Endothelial cell (in vitro differentiated cells): ENCODE results near the gene OR6X1. TPM values are rescaled to one million over a fixed set of nuclear protein-coding genes. Genes with fewer than 3 reads are reported as not detected.

ENCODE experiments used
- DNase-seq: peaks from one replicate; pipeline ENCODE4 v3.0.0; 2021; ENCODE audit warnings: low spot score
- H3K27ac Mint-ChIP-seq: one replicate; pipeline ENCODE4 v1.8.0; 2021; ENCODE audit warnings: mixed read lengths, inconsistent platforms; ENCODE audit not compliant: unreplicated experiment
- H3K27me3 Mint-ChIP-seq: one replicate; pipeline ENCODE4 v1.8.0; 2021; ENCODE audit warnings: mild to moderate bottlenecking, moderate library complexity, mixed read lengths, inconsistent platforms; ENCODE audit not compliant: unreplicated experiment
- H3K36me3 Mint-ChIP-seq: one replicate; pipeline ENCODE4 v1.8.0; 2021; ENCODE audit warnings: mild to moderate bottlenecking, low read depth, mixed read lengths, inconsistent platforms; ENCODE audit not compliant: unreplicated experiment
- H3K4me1 Mint-ChIP-seq: one replicate; pipeline ENCODE4 v1.8.0; 2021; ENCODE audit warnings: mild to moderate bottlenecking, mixed read lengths, inconsistent platforms; ENCODE audit not compliant: unreplicated experiment
- H3K4me3 Mint-ChIP-seq: one replicate; pipeline ENCODE4 v1.8.0; 2021; ENCODE audit warnings: mild to moderate bottlenecking, mixed read lengths, inconsistent platforms; ENCODE audit not compliant: unreplicated experiment
- H3K9me3 Mint-ChIP-seq: one replicate; pipeline ENCODE4 v1.8.0; 2021; ENCODE audit warnings: mixed read lengths, inconsistent platforms; ENCODE audit not compliant: unreplicated experiment
- CTCF ChIP-seq: fragments of 200-600 bp; sonication (generic); IDR thresholded peaks from one replicate; pipeline ENCODE4 v1.5.0; 2021; ENCODE audit warnings: antibody characterized with exemption; ENCODE audit not compliant: unreplicated experiment
- total RNA-seq: library from RNA; stranded (reverse); fragmentation: NEBNext Ultra II Directional; extraction: Animal tissue kit (Norgen Biotek cat#: 25700); gene quantifications from one replicate; pipeline ENCODE4 v1.2.1, GENCODE V29; 2021; ENCODE audit not compliant: unreplicated experiment

The OR6X1 gene
- total RNA-seq, 1 donor from 2014 or later, result not detected

- Mint-ChIP-seq H3K4me3 (peak overlapping the region; percentile 99), H3K27ac (peak overlapping the region; percentile 96), H3K4me1 (peaks cover 22% of the 10 kb centered on the region), H3K36me3 (peaks cover 26% of the 10 kb centered on the region), H3K27me3 (peaks cover 2% of the 10 kb centered on the region), H3K9me3 (no peaks in the 10 kb centered on the region)
- TF ChIP-seq CTCF, result no peak
- no peak for DNase-seq
These were observed 13.5 kb downstream of the OR6X1 start for GRCh38 chr11:123740787-123741158.

- Mint-ChIP-seq H3K9me3 (no peaks in the 10 kb centered on the region), H3K4me1 (peaks cover 26% of the 10 kb centered on the region), H3K27me3 (peaks cover 3% of the 10 kb centered on the region), H3K36me3 (peaks cover 32% of the 10 kb centered on the region), H3K4me3 (no peak overlapping the region), H3K27ac (no peak overlapping the region)
- DNase-seq, result no peak
- TF ChIP-seq CTCF, result no peak
These were observed 15.9 kb downstream of the OR6X1 start for GRCh38 chr11:123738374-123738773.

- peaks cover 2% of the 10 kb centered on the region for H3K27me3 Mint-ChIP-seq
- H3K4me1 Mint-ChIP-seq, result peaks cover 16% of the 10 kb centered on the region
- no peaks in the 10 kb centered on the region for H3K9me3 Mint-ChIP-seq
- H3K4me3 Mint-ChIP-seq, result no peak overlapping the region
- DNase-seq, result no peak
- no peak for TF ChIP-seq CTCF
- peaks cover 32% of the 10 kb centered on the region for H3K36me3 Mint-ChIP-seq
- no peak overlapping the region for H3K27ac Mint-ChIP-seq
These were observed 17.5 kb downstream of the OR6X1 start for GRCh38 chr11:123736769-123737168.

- H3K36me3 Mint-ChIP-seq, result peaks cover 55% of the 10 kb centered on the region
- H3K27me3 Mint-ChIP-seq, result peaks cover 2% of the 10 kb centered on the region
- H3K4me1 Mint-ChIP-seq, result peaks cover 5% of the 10 kb centered on the region
- H3K27ac Mint-ChIP-seq, result no peak overlapping the region
- no peak for TF ChIP-seq CTCF
- no peak overlapping the region for H3K4me3 Mint-ChIP-seq
- H3K9me3 Mint-ChIP-seq, result no peaks in the 10 kb centered on the region
- DNase-seq, result no peak
These were observed 24.7 kb downstream of the OR6X1 start for GRCh38 chr11:123729602-123730001.

GRCh38 chr11:123725995-123726655 lies 28.2 kb downstream of the OR6X1 start:
- peaks cover 2% of the 10 kb centered on the region for H3K27me3 Mint-ChIP-seq
- H3K4me3 Mint-ChIP-seq, result peak overlapping the region; percentile 71
- no peak overlapping the region for H3K27ac Mint-ChIP-seq
- no peak for TF ChIP-seq CTCF
- peaks cover 53% of the 10 kb centered on the region for H3K36me3 Mint-ChIP-seq
- DNase-seq, result no peak
- H3K4me1 Mint-ChIP-seq, result no peaks in the 10 kb centered on the region
- H3K9me3 Mint-ChIP-seq, result no peaks in the 10 kb centered on the region
